Mesodermal cell (in vitro differentiated cells): ENCODE measurements around the gene COA8.

Experiments used
- H3K27ac ChIP-seq: 2 replicates; pipeline ENCODE4 v1.7.0; 2013; ENCODE audit warnings: mild to moderate bottlenecking, low read depth, low read length, moderate library complexity; ENCODE audit not compliant: severe bottlenecking
- H3K36me3 ChIP-seq: 2 replicates; pipeline ENCODE4 v1.7.1; 2013; ENCODE audit warnings: mild to moderate bottlenecking, low read length, moderate library complexity; ENCODE audit not compliant: control insufficient read depth, insufficient read depth
- H3K4me1 ChIP-seq: one replicate; pipeline ENCODE4 v1.7.1; 2013; ENCODE audit warnings: mild to moderate bottlenecking, low read length; ENCODE audit not compliant: insufficient read depth, control insufficient read depth, poor library complexity, severe bottlenecking
- H3K4me3 ChIP-seq: 2 replicates; pipeline ENCODE4 v1.7.0; 2013; ENCODE audit warnings: low read length, control low read depth, mild to moderate bottlenecking; ENCODE audit not compliant: insufficient read depth, poor library complexity, severe bottlenecking; ENCODE audit errors: extremely low read depth
- H3K9me3 ChIP-seq: 2 replicates; pipeline ENCODE4 v1.7.1; 2013; ENCODE audit warnings: mild to moderate bottlenecking, low read length, moderate library complexity; ENCODE audit not compliant: control insufficient read depth
- WGBS, 2 experiments: methylation state at CpG; one replicate each; pipeline ENCODE4 v1.1.5; 2013; ENCODE audit warnings: missing lambda C conversion rate in 2 of 2; ENCODE audit not compliant: insufficient coverage in 2 of 2; 5-methylcytosine and 5-hydroxymethylcytosine counted together

The COA8 gene

DNA sequence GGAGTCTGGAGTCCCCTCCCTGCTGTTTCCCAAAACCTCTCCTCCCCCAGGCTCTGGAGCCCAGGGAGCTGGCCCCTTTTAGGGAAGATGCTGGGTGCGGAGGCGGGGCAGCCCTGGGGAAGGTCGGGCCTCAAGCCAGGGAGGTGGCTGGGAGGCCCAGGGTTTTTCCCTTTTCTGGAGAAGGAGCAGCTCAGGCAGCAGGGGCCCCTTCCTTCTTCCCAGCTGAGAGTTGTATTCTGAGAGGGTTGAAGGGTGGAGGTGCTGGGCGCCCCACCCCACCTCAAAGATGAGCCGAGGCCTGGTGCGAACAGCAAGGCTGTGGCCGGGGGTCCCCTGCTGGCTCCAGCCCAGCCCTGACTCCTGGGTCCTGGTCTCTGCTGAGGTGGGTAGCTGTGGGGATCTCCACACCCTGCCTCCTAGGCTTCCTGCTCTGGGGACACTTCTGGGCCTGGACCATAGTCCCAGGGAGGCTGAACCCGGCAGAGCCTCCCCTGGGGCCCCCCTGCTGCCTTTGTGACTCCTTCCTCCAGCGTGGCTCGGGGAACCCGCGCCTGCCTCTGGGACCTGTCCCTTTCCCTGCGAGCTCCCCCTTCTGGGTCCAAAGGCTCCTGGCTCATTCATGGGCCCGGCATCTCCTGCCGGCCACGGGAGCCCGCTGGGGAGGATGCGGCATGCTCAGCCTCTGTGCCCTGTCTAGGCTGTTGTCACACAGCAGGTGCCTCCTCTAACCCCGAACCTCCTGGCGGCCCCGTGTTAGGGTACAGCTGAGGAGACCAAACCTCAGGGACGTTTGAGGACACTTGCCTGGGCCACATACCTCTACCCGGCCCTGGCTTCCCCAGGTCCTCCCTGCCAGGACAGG lies 29.4 kb upstream of the COA8 start:
- H3K9me3 ChIP-seq = no peaks in the 10 kb centered on the region
- H3K27ac ChIP-seq = no peak overlapping the region
- peaks cover 2% of the 10 kb centered on the region for H3K4me1 ChIP-seq
- peaks cover 19% of the 10 kb centered on the region for H3K36me3 ChIP-seq
- 92 to 94% methylated on average over 18 to 23 of the region's 23 CpGs for WGBS, 2 experiments
- H3K4me3 ChIP-seq = no peak overlapping the region

DNA sequence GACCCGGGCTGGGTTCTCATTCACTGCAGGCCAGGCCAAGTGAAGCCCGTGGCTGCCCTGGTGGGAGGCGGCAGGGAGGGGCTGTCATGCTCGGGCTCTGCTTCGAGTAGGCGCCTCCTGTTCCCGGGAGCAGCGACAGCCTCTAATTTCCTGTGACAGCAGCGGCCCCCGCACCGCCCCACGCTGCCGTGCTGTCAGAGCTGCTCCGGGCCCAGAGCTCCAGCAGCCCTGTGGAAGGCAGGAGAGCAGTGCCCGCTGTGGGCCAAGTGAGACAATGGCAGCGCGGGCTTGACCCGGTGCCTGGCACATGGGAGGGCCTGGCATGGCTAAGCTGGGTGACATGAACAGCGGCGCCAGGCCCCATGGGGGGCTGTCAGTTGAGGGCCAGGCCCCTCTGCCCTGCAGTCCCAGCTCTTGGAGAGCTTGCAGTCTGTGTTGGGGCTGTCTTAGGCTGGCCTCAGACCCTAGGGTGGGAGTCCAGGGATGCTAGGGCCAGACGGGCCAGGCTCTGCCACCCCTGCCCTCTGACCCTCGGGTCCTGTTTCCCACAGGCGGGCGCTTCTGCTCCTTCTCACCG lies 28.7 kb upstream of the COA8 start:
- Histone ChIP-seq H3K36me3 (peaks cover 19% of the 10 kb centered on the region), H3K27ac (no peak overlapping the region), H3K9me3 (no peaks in the 10 kb centered on the region), H3K4me3 (no peak overlapping the region), H3K4me1 (no peaks in the 10 kb centered on the region)
- WGBS, 2 experiments = 94 to 95% methylated on average over 24 to 25 of the region's 25 CpGs

DNA sequence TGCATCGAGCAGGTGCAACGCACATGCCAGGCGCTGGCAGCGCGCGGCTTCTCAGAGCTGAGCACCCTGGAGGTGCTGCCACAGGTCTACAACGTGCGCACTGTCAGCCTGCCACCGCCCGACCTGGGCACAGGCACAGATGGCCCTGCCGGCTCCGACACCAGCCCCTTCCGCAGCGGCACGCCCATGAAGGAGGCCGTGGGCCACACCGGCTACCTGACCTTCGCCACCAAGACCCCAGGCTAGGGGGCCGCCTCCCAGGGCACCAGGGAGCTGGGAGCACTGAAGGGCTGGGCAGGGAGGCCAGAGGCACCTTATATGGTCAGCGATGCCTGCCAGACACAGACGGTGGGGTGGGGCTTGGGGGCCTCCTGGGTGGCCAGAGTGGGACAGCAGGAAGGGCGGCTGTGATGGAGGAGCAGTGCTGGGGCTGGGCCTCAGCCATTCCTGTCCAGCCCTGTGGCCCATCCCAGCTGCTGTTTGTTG lies 28.1 kb upstream of the COA8 start:
- H3K9me3 ChIP-seq = no peaks in the 10 kb centered on the region
- no peak overlapping the region for H3K27ac ChIP-seq
- no peak overlapping the region for H3K4me3 ChIP-seq
- WGBS, 2 experiments = 95 to 97% methylated on average over 21 to 22 of the region's 22 CpGs
- peaks cover 19% of the 10 kb centered on the region for H3K36me3 ChIP-seq
- H3K4me1 ChIP-seq = no peaks in the 10 kb centered on the region

DNA sequence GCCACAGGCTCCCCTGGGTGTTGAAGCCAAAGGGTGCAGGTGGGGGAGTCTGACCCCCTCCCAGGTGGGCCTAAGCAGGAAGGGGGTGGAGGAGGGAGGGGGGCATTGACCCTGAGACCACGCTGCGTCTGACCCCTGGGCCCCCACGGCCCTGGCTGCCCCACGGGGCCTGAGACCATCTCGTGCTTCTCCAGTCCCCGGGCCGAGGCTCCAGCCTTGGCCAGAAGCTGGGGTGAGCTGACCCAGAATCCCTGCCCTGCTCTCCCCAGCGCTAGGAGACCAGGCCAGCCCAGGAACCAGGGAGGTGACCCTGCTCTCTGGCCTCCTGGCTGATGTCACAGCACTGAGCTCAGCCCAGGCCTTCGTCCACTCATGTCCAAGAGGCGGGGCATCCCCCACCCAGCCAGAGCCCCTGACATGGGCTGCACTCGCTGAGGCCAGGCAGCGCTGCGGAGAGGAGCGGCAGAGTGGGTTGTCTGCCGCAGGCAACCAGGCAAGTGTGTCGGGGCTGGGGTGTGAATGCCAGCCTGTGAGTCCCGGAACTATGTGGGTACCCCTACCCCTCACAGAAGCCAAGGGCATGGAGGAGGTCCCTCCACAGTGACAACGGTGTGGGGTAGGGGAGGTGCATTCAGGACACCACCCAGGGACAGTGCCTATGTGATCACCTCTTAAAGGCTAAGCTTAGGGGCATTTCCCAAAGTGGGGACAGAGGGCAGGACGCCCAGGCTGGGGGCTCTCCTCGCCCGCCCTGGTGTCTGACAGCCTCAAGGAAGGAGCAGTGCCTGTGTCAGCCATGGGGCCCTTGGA lies 27.5 kb upstream of the COA8 start:
- Histone ChIP-seq H3K4me3 (no peak overlapping the region), H3K9me3 (no peaks in the 10 kb centered on the region), H3K27ac (no peak overlapping the region), H3K4me1 (peaks cover 4% of the 10 kb centered on the region), H3K36me3 (peaks cover 17% of the 10 kb centered on the region)
- 93 to 95% methylated on average over 15 to 21 of the region's 21 CpGs for WGBS, 2 experiments

DNA sequence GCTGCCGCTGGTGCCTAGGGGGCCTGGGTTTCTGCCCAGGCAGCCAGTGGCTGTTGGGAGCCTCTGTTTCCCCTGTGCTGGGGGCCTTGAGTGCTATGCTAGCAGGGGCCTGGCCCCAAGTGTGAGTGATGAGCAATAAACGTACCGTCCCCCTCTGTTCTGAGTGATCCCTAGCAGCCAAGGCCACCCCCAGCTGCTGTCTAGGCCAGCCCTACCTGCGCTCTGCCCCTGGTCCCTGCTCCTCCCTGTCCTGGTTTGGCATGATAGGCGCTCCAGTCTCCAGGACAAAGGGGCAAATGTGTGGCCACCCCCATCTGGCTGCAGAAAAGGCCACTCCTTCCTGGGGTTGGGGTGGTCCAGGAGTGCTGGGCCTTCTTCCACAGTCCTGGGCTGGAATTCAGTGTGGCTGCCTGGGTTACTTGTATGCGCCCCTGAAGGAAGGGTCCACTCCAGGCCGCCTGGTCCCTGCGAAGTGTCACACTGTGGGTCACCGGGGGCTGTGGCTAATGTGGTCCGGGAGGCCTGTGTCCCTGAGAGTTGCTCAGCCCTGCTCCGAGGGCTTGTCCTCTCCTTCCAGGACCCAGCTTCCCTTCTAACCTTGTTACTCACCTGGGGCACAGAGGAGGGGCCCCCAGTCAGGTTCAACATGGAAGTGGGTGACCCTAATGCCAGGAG lies 26.7 kb upstream of the COA8 start:
- H3K4me1 ChIP-seq = peaks cover 11% of the 10 kb centered on the region
- 95 to 96% methylated on average over 10 to 11 of the region's 11 CpGs for WGBS, 2 experiments
- H3K9me3 ChIP-seq = no peaks in the 10 kb centered on the region
- H3K27ac ChIP-seq = no peak overlapping the region
- H3K36me3 ChIP-seq = peaks cover 13% of the 10 kb centered on the region
- no peak overlapping the region for H3K4me3 ChIP-seq

DNA sequence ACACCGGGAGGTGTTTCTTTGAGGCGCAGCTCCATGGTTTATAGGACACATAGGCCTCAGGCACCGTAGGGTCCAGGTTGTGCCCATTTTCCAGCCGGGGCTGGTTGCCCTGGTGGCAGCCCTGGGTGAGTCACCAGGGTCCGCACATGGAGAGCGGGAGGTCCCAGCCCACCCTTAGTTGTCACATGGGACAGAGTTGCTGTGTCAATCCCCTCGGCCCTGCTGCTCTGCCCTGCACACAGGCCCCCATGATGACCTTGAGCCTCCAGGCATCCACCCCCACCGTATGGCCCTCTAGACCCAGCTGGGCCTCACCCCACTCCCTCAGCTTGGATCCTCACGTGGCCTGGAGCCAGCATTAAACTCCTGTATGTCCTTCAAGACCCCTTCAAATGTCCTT lies 26.1 kb upstream of the COA8 start:
- no peaks in the 10 kb centered on the region for H3K9me3 ChIP-seq
- peaks cover 13% of the 10 kb centered on the region for H3K36me3 ChIP-seq
- peaks cover 15% of the 10 kb centered on the region for H3K4me1 ChIP-seq
- H3K4me3 ChIP-seq = no peak overlapping the region
- H3K27ac ChIP-seq = no peak overlapping the region
- whole genome bisulfite sequencing, 2 experiments = 93 to 96% methylated on average over 8 to 9 of the region's 9 CpGs

DNA sequence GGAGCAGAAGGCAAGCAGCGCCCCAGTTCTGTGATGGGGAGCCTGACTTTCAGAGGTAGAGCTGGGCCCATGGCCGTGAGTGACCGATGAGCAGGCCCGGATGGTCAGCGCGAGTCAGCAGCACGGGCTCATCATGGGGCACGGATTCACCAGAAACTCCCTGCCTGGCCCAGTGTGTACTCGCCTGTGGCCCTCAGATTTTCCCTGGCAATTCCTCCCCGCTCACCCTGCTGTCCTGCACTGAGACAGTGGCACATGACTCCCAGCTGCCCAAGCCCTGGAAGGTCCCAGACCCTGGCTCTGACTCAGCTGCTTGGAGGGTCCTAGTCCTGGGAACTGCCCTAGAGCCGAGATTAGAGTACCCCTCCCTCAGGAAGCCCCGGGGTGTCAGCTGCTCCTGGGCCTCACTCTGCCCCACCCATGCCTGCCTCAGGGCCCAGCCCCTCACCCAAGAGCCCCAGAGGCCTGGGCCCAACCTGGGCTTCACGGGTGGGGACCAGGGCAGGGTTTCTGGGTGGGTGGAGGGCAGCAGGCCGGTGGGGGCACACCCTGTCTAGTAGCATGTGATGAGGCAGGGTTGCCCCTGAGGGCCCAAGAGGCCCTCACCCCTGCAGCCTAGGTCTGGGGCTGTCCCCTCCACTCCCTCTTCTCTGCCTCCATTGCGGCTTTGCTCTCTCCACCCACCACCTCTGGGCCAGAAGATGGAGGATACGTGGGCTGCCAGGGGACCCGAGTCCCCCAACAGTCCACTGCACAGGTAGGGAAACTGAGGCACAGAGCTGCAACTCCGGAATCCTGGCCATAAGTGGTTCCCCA lies 25.4 kb upstream of the COA8 start:
- Histone ChIP-seq H3K9me3 (no peaks in the 10 kb centered on the region), H3K36me3 (peaks cover 11% of the 10 kb centered on the region), H3K4me3 (no peak overlapping the region), H3K4me1 (peaks cover 22% of the 10 kb centered on the region), H3K27ac (no peak overlapping the region)
- WGBS, 2 experiments = 83 to 86% methylated on average over 14 of the region's 18 CpGs

DNA sequence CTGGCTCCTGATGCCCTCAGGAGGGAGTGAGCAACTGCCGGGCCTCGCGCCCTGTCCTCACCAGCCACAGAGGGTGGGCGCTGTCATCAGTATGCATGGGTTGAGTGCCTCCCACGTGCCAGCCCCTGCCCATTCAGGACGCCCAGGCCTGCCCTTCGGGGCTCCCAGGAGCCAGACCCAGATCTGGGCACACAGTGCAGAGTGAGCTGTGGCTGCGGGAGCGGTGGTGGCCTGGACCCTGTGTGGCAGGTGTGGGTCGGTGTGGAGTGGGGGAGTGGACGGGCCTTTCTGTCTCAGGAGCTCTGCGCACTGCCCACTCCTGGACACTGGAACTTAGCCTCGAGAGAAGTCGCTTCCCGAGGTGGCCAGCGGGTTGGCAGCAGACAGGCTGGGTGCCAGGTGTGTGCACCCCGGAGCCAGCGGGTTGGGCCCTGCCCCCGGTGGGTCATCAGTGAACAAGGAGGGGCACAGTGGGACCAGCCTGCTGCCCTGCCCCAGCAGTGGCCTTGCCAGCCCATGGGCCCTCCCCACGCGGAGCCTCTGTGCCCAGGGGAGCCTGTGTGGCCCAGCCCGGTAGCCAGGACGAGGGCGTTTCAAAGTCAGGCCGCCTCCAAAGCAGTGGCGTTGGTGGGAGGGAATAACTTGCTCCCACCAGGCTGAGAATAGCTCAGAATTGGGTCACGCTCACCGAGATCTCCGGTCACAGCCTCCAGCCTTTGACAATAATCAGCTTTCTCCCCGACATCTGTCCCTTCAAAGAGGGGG lies 24.3 kb upstream of the COA8 start:
- WGBS, 2 experiments = 82% methylated on average over 27 of the region's 30 CpGs
- Histone ChIP-seq H3K9me3 (no peaks in the 10 kb centered on the region), H3K27ac (no peak overlapping the region), H3K36me3 (peaks cover 7% of the 10 kb centered on the region), H3K4me3 (no peak overlapping the region), H3K4me1 (peaks cover 31% of the 10 kb centered on the region)

DNA sequence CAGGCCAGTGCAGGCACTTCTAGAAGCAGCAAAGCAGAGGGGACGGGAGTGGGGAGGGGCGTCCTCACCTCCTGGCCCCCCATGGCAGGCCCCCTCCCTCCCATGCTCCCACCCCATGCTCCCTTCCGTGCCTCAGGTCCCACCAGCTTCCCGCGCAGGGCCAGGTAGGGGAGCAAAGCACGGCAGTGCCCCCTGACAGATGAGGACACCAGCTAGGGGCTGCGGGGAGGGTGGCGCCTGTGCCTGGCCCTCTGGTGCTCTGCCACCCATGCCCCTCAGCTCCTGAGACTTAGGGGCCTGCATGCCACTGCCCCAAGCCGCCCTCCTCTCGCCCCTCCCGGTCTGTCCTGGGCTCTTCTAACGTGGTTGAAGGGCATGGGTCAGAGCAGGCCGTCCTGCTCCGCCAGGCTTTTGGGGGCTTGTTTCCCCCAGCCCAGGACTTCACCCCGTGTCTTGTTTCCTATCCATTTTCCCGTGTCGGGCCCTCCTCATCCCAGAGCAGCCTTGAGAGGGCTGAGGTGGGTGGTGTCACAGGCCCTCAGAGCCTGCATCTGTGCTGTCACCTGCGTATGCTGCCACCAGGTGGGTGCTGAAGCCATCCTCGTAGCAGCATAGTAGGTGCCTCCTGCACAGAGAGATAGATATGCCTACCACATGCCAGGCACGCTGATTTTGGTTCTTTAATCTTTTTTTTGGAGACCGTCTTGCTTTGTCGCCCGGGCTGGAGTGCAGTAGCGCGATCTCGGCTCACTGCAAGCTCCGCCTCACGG lies 23.5 kb upstream of the COA8 start:
- Histone ChIP-seq H3K4me1 (peaks cover 31% of the 10 kb centered on the region), H3K27ac (no peak overlapping the region)
- WGBS, 2 experiments = 84 to 89% methylated on average over 19 to 23 of the region's 28 CpGs

More for the DNA sequence above, 23.5 kb upstream of the COA8 start:
- peaks cover 7% of the 10 kb centered on the region for H3K36me3 ChIP-seq
- no peak overlapping the region for H3K4me3 ChIP-seq
- no peaks in the 10 kb centered on the region for H3K9me3 ChIP-seq
